A549 (cell line): ENCODE results near the gene CNOT3. TPM values are rescaled to one million over a fixed set of nuclear protein-coding genes. Genes with fewer than 3 reads are reported as not detected.

Experiments
- BHLHE40 ChIP-seq: IDR thresholded peaks from 2 replicates; pipeline ENCODE4 v1.6.1; 2012; ENCODE audit warnings: low read depth, low read length, inconsistent platforms
- CBX2 ChIP-seq: fragments of 200-600 bp; sonication (generic); IDR thresholded peaks from 2 replicates; pipeline ENCODE4 v1.6.1; 2016; ENCODE audit warnings: low read depth, mild to moderate bottlenecking, borderline replicate concordance
- CHD4 ChIP-seq: fragments of 200-600 bp; sonication (generic); IDR thresholded peaks from 2 replicates; pipeline ENCODE4 v1.6.1; 2016; ENCODE audit warnings: antibody characterized with exemption, mild to moderate bottlenecking, borderline replicate concordance
- ESRRA ChIP-seq: fragments of 150-350 bp; IDR thresholded peaks from 2 replicates; pipeline ENCODE4 v1.6.1; 2014; ENCODE audit warnings: mild to moderate bottlenecking, low read length, borderline replicate concordance
- FOSB ChIP-seq: fragments of 250-450 bp; sonication (Bioruptor Pico); IDR thresholded peaks from 2 replicates; pipeline ENCODE4 v1.5.0; 2020; ENCODE audit warnings: mild to moderate bottlenecking, moderate library complexity
- FOXS1 ChIP-seq: fragments of 250-450 bp; sonication (Bioruptor Pico); IDR thresholded peaks from 2 replicates; pipeline ENCODE4 v1.5.0; 2020; ENCODE audit warnings: mild to moderate bottlenecking, moderate library complexity
- GATA3 ChIP-seq: IDR thresholded peaks from 2 replicates; pipeline ENCODE4 v1.6.1; 2012; ENCODE audit warnings: borderline replicate concordance
- HDAC2 ChIP-seq: fragments of 200-600 bp; sonication (generic); IDR thresholded peaks from 2 replicates; pipeline ENCODE4 v1.6.1; 2016
- HOXB5 ChIP-seq: fragments of 250-450 bp; sonication (Bioruptor Pico); IDR thresholded peaks from 2 replicates; pipeline ENCODE4 v1.5.0; 2020; ENCODE audit warnings: mild to moderate bottlenecking, moderate library complexity
- JUN ChIP-seq, 2 experiments: fragments of >200 bp; sonication (Bioruptor Twin); formaldehyde crosslinking; IDR thresholded peaks; 2 replicates in 1 of 2; 3 replicates in 1 of 2; pipeline ENCODE4 v1.6.1; 2016 to 2017
- KDM1A ChIP-seq: fragments of 200-600 bp; sonication (generic); IDR thresholded peaks from 2 replicates; pipeline ENCODE4 v1.6.1; 2016; ENCODE audit warnings: low read depth, mild to moderate bottlenecking
- KDM5A ChIP-seq: fragments of 200-600 bp; sonication (generic); IDR thresholded peaks from 2 replicates; pipeline ENCODE4 v1.6.1; 2016; ENCODE audit warnings: antibody characterized with exemption, mild to moderate bottlenecking
- MAFK ChIP-seq: fragments of 450-650 bp; IDR thresholded peaks from 2 replicates; pipeline ENCODE4 v1.6.1; 2014; ENCODE audit not compliant: partially characterized antibody
- MAZ ChIP-seq: fragments of 150-350 bp; IDR thresholded peaks from 2 replicates; pipeline ENCODE4 v1.6.1; 2014; ENCODE audit warnings: antibody characterized with exemption, low read depth, low read length, borderline replicate concordance
- MYC ChIP-seq: IDR thresholded peaks from 2 replicates; pipeline ENCODE4 v1.6.1; 2012; ENCODE audit warnings: mild to moderate bottlenecking, inconsistent platforms, low read length, improper control_type of control experiment, borderline replicate concordance
- NPAS2 ChIP-seq: fragments of 250-450 bp; sonication (Bioruptor Pico); IDR thresholded peaks from 2 replicates; pipeline ENCODE4 v1.8.0; 2022; ENCODE audit warnings: mild to moderate bottlenecking, moderate library complexity, borderline replicate concordance
- NR3C1 ChIP-seq: fragments of >200 bp; sonication (Bioruptor Twin); formaldehyde crosslinking; IDR thresholded peaks from 3 replicates; pipeline ENCODE4 v1.6.1; 2017
- RAD21 ChIP-seq, 2 experiments: fragments of >200 bp in 1 of 2; sonication (Bioruptor Twin) in 1 of 2; formaldehyde crosslinking in 1 of 2; IDR thresholded peaks in 1 of 2; conservative IDR thresholded peaks in 1 of 2; 2 replicates in 1 of 2; 3 replicates in 1 of 2; pipeline ENCODE4 v1.6.1; 2012 to 2018; ENCODE audit warnings: inconsistent platforms in 1 of 2
- RARB ChIP-seq: fragments of 250-450 bp; sonication (Bioruptor Pico); IDR thresholded peaks from 2 replicates; pipeline ENCODE4 v1.8.0; 2021; ENCODE audit warnings: mild to moderate bottlenecking, moderate library complexity
- RFX5 ChIP-seq: fragments of 450-650 bp; IDR thresholded peaks from 2 replicates; pipeline ENCODE4 v1.7.1; 2014; ENCODE audit warnings: antibody characterized with exemption, mild to moderate bottlenecking, moderate library complexity
- RNF2 ChIP-seq: fragments of 200-600 bp; sonication (generic); IDR thresholded peaks from 2 replicates; pipeline ENCODE4 v1.6.1; 2016; ENCODE audit warnings: low read depth, mild to moderate bottlenecking, antibody characterized with exemption, moderate library complexity, borderline replicate concordance
- SMC3 ChIP-seq: fragments of >200 bp; sonication (Bioruptor Twin); formaldehyde crosslinking; IDR thresholded peaks from 3 replicates; pipeline ENCODE4 v1.6.1; 2018; ENCODE audit warnings: inconsistent platforms
- TP53 ChIP-seq: fragments of 250-450 bp; sonication (Bioruptor Pico); IDR thresholded peaks from 2 replicates; pipeline ENCODE4 v1.5.0; 2021; ENCODE audit warnings: mild to moderate bottlenecking, moderate library complexity
- ZC3H11A ChIP-seq: fragments of 450-650 bp; IDR thresholded peaks from 2 replicates; pipeline ENCODE4 v1.6.1; 2014; ENCODE audit warnings: antibody characterized with exemption, mild to moderate bottlenecking
- ZFP36 ChIP-seq: fragments of 450-650 bp; IDR thresholded peaks from 2 replicates; pipeline ENCODE4 v1.6.1; 2014; ENCODE audit warnings: borderline replicate concordance; ENCODE audit not compliant: partially characterized antibody
- ZNF302 ChIP-seq: fragments of 250-450 bp; sonication (Bioruptor Pico); IDR thresholded peaks from 2 replicates; pipeline ENCODE4 v1.9.0; 2021; ENCODE audit warnings: inconsistent platforms, mild to moderate bottlenecking, moderate library complexity
- ZSCAN20 ChIP-seq: fragments of 250-450 bp; sonication (Bioruptor Pico); IDR thresholded peaks from 2 replicates; pipeline ENCODE4 v1.8.0; 2022; ENCODE audit warnings: mild to moderate bottlenecking, moderate library complexity
- polyA plus RNA-seq, 4 experiments: library from polyadenylated mRNA; depleted of rRNA in 3 of 4; stranded (reverse); fragments of >200 nt; fragmentation: RNase III in 1 of 4; extraction: RNeasy Plus Mini Kit Qiagen cat#74134 plus additional on column Dnase treatment in 1 of 4; gene quantifications; 2 replicates in 3 of 4; 3 replicates in 1 of 4; pipeline ENCODE4 v1.2.3, GENCODE V29; 2011 to 2017
- TF ChIP-seq, protein P1 (sequence below): fragments of >200 bp; sonication (Bioruptor Twin); formaldehyde crosslinking; IDR thresholded peaks from 3 replicates; pipeline ENCODE4 v1.5.1; 2016
- TF ChIP-seq, protein P2 (sequence below): fragments of 250-450 bp; sonication (Bioruptor Pico); IDR thresholded peaks from 2 replicates; pipeline ENCODE4 v1.5.0; 2020; ENCODE audit warnings: low read depth, mild to moderate bottlenecking, moderate library complexity
- TF ChIP-seq, protein P3 (sequence below): IDR thresholded peaks from 2 replicates; pipeline ENCODE4 v1.6.1; 2012
- TF ChIP-seq, protein P4 (sequence below): fragments of 450-650 bp; IDR thresholded peaks from 2 replicates; pipeline ENCODE4 v1.6.1; 2014; ENCODE audit warnings: antibody characterized with exemption
- TF ChIP-seq, protein P5 (sequence below): fragments of 200-600 bp; sonication (generic); IDR thresholded peaks from 2 replicates; pipeline ENCODE4 v1.6.1; 2016; ENCODE audit warnings: antibody characterized with exemption, mild to moderate bottlenecking, moderate library complexity
- TF ChIP-seq, protein P6 (sequence below): IDR thresholded peaks from 2 replicates; pipeline ENCODE4 v1.6.1; 2012; ENCODE audit warnings: low read depth, borderline replicate concordance
- TF ChIP-seq, protein P7 (sequence below): IDR thresholded peaks from 2 replicates; pipeline ENCODE4 v1.6.1; 2012

Gene CNOT3
- polyA plus RNA-seq, 2 of the 4 experiments (the other 2 are of a cell fraction) = 24.9 to 59.2 TPM

DNA sequence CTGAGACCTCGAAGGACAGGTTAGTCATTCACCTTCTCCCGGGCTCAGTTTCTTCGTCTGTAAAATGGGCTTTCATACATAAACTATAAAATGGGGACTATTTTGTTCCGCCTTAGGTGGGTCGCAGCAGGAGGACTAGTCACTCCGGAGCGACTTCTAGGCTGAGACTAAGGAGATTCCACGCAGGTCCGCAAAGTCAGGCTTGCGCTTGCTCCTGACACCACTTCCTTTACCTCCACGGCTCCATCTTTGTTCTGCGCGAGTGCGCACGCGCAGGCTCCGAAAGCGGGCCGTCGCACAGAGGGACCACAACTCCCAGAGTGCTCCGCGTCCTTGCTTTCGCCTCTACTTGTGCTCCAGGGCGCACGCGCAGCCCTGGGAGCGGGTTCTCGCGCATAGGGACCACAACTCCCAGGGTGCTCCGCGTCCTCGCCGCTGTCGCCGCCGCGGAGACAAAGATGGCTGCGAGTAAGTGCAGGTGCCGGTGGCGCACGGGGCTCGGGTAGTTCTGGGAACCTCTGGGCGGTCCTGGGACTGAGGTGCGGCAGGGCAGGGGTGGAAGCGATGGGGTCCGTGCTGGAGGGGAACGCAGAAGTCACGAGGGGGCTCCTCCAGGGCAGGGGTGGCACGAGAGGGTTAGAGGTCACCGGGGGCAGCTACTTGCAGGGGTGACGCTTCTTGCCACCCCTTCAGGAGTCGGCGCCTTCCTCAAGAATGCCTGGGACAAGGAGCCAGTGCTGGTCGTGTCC is 35.0 kb upstream of the CNOT3 start, which contains the start of gene NDUFA3 (continued):
- TF ChIP-seq TP53 (CRISPR knock-in tag) (no peak), MAFK (no peak), ZNF302 (CRISPR knock-in tag) (no peak), RARB (no peak), MYC (no peak; the same call in 1 of the 2 replicates), ESRRA (0 out of 2 replicates have a peak, but pooled peaks have one; percentile 54), NR3C1 (no peak), HDAC2 (peak; percentile 100), ZSCAN20 (CRISPR knock-in tag) (no peak), RFX5 (no peak), KDM1A (peak; percentile 100), NPAS2 (no peak), RNF2 (no peak), ZFP36 (no peak), ZC3H11A (no peak), FOSB (no peak), KDM5A (peak; percentile 95), CBX2 (no peak), JUN (IDR thresholded peaks at IDR 0.05) (peak; percentile 63 to 85; a peak in 4 of 5 replicates), CHD4 (peak; percentile 98), SMC3 (no peak), GATA3 (no peak), MAZ (no peak), RAD21 (conservative IDR thresholded peaks at IDR 0.05 in 1 of 2, IDR thresholded peaks at IDR 0.05 in 1 of 2) (no peak), HOXB5 (no peak), FOXS1 (CRISPR knock-in tag) (no peak), BHLHE40 (no peak)
- TF ChIP-seq, protein P1, sequence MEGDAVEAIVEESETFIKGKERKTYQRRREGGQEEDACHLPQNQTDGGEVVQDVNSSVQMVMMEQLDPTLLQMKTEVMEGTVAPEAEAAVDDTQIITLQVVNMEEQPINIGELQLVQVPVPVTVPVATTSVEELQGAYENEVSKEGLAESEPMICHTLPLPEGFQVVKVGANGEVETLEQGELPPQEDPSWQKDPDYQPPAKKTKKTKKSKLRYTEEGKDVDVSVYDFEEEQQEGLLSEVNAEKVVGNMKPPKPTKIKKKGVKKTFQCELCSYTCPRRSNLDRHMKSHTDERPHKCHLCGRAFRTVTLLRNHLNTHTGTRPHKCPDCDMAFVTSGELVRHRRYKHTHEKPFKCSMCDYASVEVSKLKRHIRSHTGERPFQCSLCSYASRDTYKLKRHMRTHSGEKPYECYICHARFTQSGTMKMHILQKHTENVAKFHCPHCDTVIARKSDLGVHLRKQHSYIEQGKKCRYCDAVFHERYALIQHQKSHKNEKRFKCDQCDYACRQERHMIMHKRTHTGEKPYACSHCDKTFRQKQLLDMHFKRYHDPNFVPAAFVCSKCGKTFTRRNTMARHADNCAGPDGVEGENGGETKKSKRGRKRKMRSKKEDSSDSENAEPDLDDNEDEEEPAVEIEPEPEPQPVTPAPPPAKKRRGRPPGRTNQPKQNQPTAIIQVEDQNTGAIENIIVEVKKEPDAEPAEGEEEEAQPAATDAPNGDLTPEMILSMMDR = no peak
- TF ChIP-seq, protein P2, sequence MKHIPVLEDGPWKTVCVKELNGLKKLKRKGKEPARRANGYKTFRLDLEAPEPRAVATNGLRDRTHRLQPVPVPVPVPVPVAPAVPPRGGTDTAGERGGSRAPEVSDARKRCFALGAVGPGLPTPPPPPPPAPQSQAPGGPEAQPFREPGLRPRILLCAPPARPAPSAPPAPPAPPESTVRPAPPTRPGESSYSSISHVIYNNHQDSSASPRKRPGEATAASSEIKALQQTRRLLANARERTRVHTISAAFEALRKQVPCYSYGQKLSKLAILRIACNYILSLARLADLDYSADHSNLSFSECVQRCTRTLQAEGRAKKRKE (CRISPR knock-in tag) = no peak
- TF ChIP-seq, protein P3, sequence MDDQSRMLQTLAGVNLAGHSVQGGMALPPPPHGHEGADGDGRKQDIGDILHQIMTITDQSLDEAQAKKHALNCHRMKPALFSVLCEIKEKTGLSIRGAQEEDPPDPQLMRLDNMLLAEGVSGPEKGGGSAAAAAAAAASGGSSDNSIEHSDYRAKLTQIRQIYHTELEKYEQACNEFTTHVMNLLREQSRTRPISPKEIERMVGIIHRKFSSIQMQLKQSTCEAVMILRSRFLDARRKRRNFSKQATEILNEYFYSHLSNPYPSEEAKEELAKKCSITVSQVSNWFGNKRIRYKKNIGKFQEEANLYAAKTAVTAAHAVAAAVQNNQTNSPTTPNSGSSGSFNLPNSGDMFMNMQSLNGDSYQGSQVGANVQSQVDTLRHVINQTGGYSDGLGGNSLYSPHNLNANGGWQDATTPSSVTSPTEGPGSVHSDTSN = no peak
- TF ChIP-seq, protein P4, sequence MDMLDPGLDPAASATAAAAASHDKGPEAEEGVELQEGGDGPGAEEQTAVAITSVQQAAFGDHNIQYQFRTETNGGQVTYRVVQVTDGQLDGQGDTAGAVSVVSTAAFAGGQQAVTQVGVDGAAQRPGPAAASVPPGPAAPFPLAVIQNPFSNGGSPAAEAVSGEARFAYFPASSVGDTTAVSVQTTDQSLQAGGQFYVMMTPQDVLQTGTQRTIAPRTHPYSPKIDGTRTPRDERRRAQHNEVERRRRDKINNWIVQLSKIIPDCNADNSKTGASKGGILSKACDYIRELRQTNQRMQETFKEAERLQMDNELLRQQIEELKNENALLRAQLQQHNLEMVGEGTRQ = no peak
- TF ChIP-seq, protein P5, sequence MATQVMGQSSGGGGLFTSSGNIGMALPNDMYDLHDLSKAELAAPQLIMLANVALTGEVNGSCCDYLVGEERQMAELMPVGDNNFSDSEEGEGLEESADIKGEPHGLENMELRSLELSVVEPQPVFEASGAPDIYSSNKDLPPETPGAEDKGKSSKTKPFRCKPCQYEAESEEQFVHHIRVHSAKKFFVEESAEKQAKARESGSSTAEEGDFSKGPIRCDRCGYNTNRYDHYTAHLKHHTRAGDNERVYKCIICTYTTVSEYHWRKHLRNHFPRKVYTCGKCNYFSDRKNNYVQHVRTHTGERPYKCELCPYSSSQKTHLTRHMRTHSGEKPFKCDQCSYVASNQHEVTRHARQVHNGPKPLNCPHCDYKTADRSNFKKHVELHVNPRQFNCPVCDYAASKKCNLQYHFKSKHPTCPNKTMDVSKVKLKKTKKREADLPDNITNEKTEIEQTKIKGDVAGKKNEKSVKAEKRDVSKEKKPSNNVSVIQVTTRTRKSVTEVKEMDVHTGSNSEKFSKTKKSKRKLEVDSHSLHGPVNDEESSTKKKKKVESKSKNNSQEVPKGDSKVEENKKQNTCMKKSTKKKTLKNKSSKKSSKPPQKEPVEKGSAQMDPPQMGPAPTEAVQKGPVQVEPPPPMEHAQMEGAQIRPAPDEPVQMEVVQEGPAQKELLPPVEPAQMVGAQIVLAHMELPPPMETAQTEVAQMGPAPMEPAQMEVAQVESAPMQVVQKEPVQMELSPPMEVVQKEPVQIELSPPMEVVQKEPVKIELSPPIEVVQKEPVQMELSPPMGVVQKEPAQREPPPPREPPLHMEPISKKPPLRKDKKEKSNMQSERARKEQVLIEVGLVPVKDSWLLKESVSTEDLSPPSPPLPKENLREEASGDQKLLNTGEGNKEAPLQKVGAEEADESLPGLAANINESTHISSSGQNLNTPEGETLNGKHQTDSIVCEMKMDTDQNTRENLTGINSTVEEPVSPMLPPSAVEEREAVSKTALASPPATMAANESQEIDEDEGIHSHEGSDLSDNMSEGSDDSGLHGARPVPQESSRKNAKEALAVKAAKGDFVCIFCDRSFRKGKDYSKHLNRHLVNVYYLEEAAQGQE = no peak
- TF ChIP-seq, protein P6, sequence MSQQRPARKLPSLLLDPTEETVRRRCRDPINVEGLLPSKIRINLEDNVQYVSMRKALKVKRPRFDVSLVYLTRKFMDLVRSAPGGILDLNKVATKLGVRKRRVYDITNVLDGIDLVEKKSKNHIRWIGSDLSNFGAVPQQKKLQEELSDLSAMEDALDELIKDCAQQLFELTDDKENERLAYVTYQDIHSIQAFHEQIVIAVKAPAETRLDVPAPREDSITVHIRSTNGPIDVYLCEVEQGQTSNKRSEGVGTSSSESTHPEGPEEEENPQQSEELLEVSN = peak; percentile 30; the same call in 1 of the 2 replicates
- TF ChIP-seq, protein P7, sequence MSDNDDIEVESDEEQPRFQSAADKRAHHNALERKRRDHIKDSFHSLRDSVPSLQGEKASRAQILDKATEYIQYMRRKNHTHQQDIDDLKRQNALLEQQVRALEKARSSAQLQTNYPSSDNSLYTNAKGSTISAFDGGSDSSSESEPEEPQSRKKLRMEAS = peak; percentile 51; the same call in 1 of the 2 replicates
